OCI-LY7 (cell line): ENCODE measurements around the gene ZFHX3. TPM values are rescaled to one million over a fixed set of nuclear protein-coding genes. Genes with fewer than 3 reads are reported as not detected.

Experiments used
- BruUV-seq: library from RNA; stranded (reverse); fragments of 400-500 nt; replicated peaks from 2 replicates; lab custom pipeline; 2021; lab: Mats Ljungman, UMichigan
- CTCF ChIA-PET: fragments of 300-600 bp; sonication (Branson Sonifier 250); formaldehyde crosslinking; loops from one replicate; lab custom pipeline; 2022; ENCODE audit warnings: antibody characterized with exemption; ENCODE audit not compliant: unreplicated experiment; lab: Charles Lee
- POLR2A ChIA-PET: fragments of 300-600 bp; sonication (Branson Sonifier 250); formaldehyde crosslinking; loops from one replicate; lab custom pipeline; 2022; ENCODE audit warnings: antibody characterized with exemption; lab: Charles Lee
- DNase-seq: peaks from one replicate; pipeline ENCODE4 v3.0.0-alpha.2; 2015; ENCODE audit warnings: low spot score
- H2AFZ ChIP-seq: fragments of 200-600 bp; sonication (generic), shearing (Covaris generic); 2 replicates; pipeline ENCODE4 v1.6.1; 2014; ENCODE audit warnings: mild to moderate bottlenecking, antibody characterized with exemption, low read length, moderate library complexity
- H3K27ac ChIP-seq: fragments of 200-600 bp; sonication (generic); 2 replicates; pipeline ENCODE4 v1.5.1; 2014; ENCODE audit warnings: mixed run types, low read depth, mild to moderate bottlenecking, moderate library complexity, low read length, inconsistent platforms; ENCODE audit not compliant: poor library complexity, severe bottlenecking
- H3K36me3 ChIP-seq: fragments of 200-600 bp; sonication (generic); 2 replicates; pipeline ENCODE4 v1.6.1; 2014; ENCODE audit warnings: mild to moderate bottlenecking, antibody characterized with exemption, low read length, moderate library complexity, mixed read lengths; ENCODE audit not compliant: insufficient read depth
- H3K4me1 ChIP-seq: fragments of 200-600 bp; sonication (generic); 2 replicates; pipeline ENCODE4 v1.5.1; 2014; ENCODE audit warnings: mild to moderate bottlenecking, low read length; ENCODE audit not compliant: insufficient read depth, poor library complexity, severe bottlenecking
- H3K4me2 ChIP-seq: fragments of 200-600 bp; sonication (generic); 2 replicates; pipeline ENCODE4 v1.6.1; 2014; ENCODE audit warnings: mild to moderate bottlenecking, low read length
- H3K4me3 ChIP-seq: fragments of 200-600 bp; sonication (generic); 2 replicates; pipeline ENCODE4 v1.5.1; 2014; ENCODE audit warnings: mild to moderate bottlenecking, low read depth, low read length; ENCODE audit not compliant: poor library complexity, severe bottlenecking
- H3K79me2 ChIP-seq: fragments of 200-600 bp; sonication (generic); 2 replicates; pipeline ENCODE4 v1.6.1; 2016; ENCODE audit warnings: low read depth, mild to moderate bottlenecking, low read length, moderate library complexity, mixed read lengths; ENCODE audit not compliant: insufficient read depth
- H3K9me2 ChIP-seq: fragments of 200-600 bp; sonication (generic); 2 replicates; pipeline ENCODE4 v1.6.1; 2016; ENCODE audit warnings: mild to moderate bottlenecking, low read length, mixed read lengths; ENCODE audit not compliant: insufficient read depth
- H3K9me3 ChIP-seq: fragments of 200-600 bp; sonication (generic); 2 replicates; pipeline ENCODE4 v1.6.1; 2014; ENCODE audit warnings: mild to moderate bottlenecking, mixed run types, low read length, mixed read lengths
- H4K20me1 ChIP-seq: fragments of 200-600 bp; sonication (generic); 2 replicates; pipeline ENCODE4 v1.6.1; 2014; ENCODE audit warnings: mild to moderate bottlenecking, antibody characterized with exemption, low read length, moderate library complexity, mixed read lengths; ENCODE audit not compliant: insufficient read depth
- EZH2phosphoT487 ChIP-seq: fragments of 200-600 bp; sonication (generic); IDR thresholded peaks from 2 replicates; pipeline ENCODE4 v1.6.1; 2018; ENCODE audit warnings: low read depth, borderline replicate concordance, mild to moderate bottlenecking, mixed run types, antibody characterized with exemption, low read length, moderate library complexity, mixed read lengths
- intact Hi-C: fragments of 100-400 bp; cut with micrococcal nuclease; formaldehyde crosslinking; loops from one replicate; pipeline ENCODE4 v1.10.0; 2022; ENCODE audit not compliant: unreplicated experiment
- total RNA-seq, 2 experiments: library from RNA; depleted of rRNA in 1 of 2; stranded (reverse); fragments of >200 nt in 1 of 2; shearing (Covaris generic) in 1 of 2; gene quantifications; 2 replicates each; pipeline ENCODE4 v1.2.3, GENCODE V29; 2014 to 2022
- TF ChIP-seq, protein P1 (sequence below): fragments of 200-600 bp; sonication (generic); conservative IDR thresholded peaks from 2 replicates; pipeline ENCODE4 v1.5.1; 2014; ENCODE audit warnings: mild to moderate bottlenecking, antibody characterized with exemption, low read length, moderate library complexity, mixed read lengths

The ZFHX3 gene
- total RNA-seq, 2 experiments from 2014 or later, result 1.3 to 6.2 TPM

- no peak for DNase-seq
- TF ChIP-seq, protein P1, sequence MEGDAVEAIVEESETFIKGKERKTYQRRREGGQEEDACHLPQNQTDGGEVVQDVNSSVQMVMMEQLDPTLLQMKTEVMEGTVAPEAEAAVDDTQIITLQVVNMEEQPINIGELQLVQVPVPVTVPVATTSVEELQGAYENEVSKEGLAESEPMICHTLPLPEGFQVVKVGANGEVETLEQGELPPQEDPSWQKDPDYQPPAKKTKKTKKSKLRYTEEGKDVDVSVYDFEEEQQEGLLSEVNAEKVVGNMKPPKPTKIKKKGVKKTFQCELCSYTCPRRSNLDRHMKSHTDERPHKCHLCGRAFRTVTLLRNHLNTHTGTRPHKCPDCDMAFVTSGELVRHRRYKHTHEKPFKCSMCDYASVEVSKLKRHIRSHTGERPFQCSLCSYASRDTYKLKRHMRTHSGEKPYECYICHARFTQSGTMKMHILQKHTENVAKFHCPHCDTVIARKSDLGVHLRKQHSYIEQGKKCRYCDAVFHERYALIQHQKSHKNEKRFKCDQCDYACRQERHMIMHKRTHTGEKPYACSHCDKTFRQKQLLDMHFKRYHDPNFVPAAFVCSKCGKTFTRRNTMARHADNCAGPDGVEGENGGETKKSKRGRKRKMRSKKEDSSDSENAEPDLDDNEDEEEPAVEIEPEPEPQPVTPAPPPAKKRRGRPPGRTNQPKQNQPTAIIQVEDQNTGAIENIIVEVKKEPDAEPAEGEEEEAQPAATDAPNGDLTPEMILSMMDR, result no peak
- no peak for TF ChIP-seq EZH2phosphoT487
- Histone ChIP-seq H2AFZ (no peak overlapping the region), H4K20me1 (no peaks in the 10 kb centered on the region), H3K4me1 (no peaks in the 10 kb centered on the region), H3K36me3 (no peaks in the 10 kb centered on the region), H3K27ac (no peak overlapping the region), H3K9me3 (no peaks in the 10 kb centered on the region), H3K4me2 (no peak overlapping the region), H3K9me2 (no peaks in the 10 kb centered on the region), H3K4me3 (no peak overlapping the region), H3K79me2 (no peaks in the 10 kb centered on the region)
- intact Hi-C loops, result no loop called here
- ChIA-PET POLR2A (interaction anchor here (1.0 kb wide), 1 partner anchor 9 kb away, joined by 6 read pairs; no protein-coding TSS in a partner anchor), CTCF (no interaction called here)
- no TSS peak for BruUV-seq
These were observed 146.8 kb downstream of the ZFHX3 start for GRCh38 chr16:72901000-72901627.

DNA sequence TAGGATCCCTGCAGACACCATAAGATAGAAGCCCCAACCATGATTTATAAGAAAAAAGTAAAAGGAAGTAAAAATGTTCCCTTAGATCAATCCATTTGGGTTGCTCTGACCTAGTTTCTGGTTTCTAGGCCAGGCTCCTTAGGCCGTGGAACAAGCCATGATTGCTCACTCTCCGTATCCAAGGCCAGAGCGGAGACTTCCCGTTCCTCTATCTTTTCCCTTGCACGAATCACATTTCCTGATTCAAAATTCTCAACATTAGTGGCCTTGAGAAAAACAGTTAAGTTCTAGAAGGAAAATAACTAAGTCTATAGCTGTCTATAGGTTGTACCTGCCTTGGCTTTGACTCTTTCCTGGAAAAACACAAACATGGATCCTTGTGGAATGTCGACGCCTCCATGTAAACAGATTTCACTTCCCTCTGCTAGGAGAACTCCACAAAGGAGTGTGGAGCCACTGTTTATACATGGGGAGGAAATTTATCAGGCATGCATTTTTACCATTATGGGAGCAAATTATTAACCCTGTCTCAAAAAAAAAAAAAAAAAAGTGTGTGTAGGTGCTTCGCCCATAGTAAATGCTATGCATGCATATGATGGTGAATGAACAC, 149.6 kb downstream of the ZFHX3 start:
- Histone ChIP-seq H2AFZ (no peak overlapping the region), H3K9me3 (no peaks in the 10 kb centered on the region), H3K27ac (no peak overlapping the region), H3K9me2 (no peaks in the 10 kb centered on the region), H3K4me3 (no peak overlapping the region), H3K4me1 (no peaks in the 10 kb centered on the region), H3K79me2 (no peaks in the 10 kb centered on the region), H3K36me3 (no peaks in the 10 kb centered on the region), H4K20me1 (no peaks in the 10 kb centered on the region), H3K4me2 (no peak overlapping the region)
- intact Hi-C loops, result no loop called here
- no TSS peak for BruUV-seq
- no peak for DNase-seq
- no peak for TF ChIP-seq EZH2phosphoT487
- TF ChIP-seq, protein P1, result no peak
- CTCF ChIA-PET, result no interaction called here
- POLR2A ChIA-PET, result interaction anchor here (0.7 kb wide), 1 partner anchor 14 kb away, joined by 3 read pairs; no protein-coding TSS in a partner anchor

GRCh38 chr16:72897707-72898106, 150.2 kb downstream of the ZFHX3 start:
- POLR2A ChIA-PET, result no interaction called here
- Histone ChIP-seq H2AFZ (no peak overlapping the region), H3K27ac (no peak overlapping the region), H3K4me3 (no peak overlapping the region), H3K4me2 (no peak overlapping the region), H3K36me3 (no peaks in the 10 kb centered on the region), H3K9me2 (no peaks in the 10 kb centered on the region), H3K4me1 (no peaks in the 10 kb centered on the region), H4K20me1 (no peaks in the 10 kb centered on the region), H3K79me2 (no peaks in the 10 kb centered on the region), H3K9me3 (no peaks in the 10 kb centered on the region)
- no peak for TF ChIP-seq EZH2phosphoT487
- TF ChIP-seq, protein P1, result no peak
- no peak for DNase-seq
- CTCF ChIA-PET, result no interaction called here
- intact Hi-C loops, result no loop called here
- no TSS peak for BruUV-seq
